ENCODE data around the gene ATL2.
"Not testable (repeated sequence)": the region's sequence is repeated elsewhere in the genome, so short reads cannot be mapped to it uniquely, and the experiment has no call there.

Gene ATL2

GRCh38 chr2:38327580-38327979 is 49.5 kb downstream of the ATL2 start:
- peaks cover 22% of the 10 kb centered on the region for H3K79me2 ChIP-seq (ENCODE audit: control insufficient read depth, insufficient read depth, low read length, unreplicated experiment)

GRCh38 chr2:38323623-38324022 is 53.5 kb downstream of the ATL2 start:
- no peaks in the 10 kb centered on the region for H3K27me3 ChIP-seq (ENCODE audit: insufficient read depth, low read length)
- H3K79me2 ChIP-seq (ENCODE audit: control insufficient read depth, insufficient read depth, low read length, unreplicated experiment): peaks cover 25% of the 10 kb centered on the region
- no peaks in the 10 kb centered on the region for H3K36me3 ChIP-seq (ENCODE audit: insufficient read depth, low read length)
- H3K4me3 ChIP-seq (ENCODE audit: low read depth, low read length): no peak overlapping the region
- peaks cover 10% of the 10 kb centered on the region for H3K4me1 ChIP-seq (ENCODE audit: control insufficient read depth, insufficient read depth, low read length, unreplicated experiment)
- no peak overlapping the region for H3K27ac ChIP-seq (ENCODE audit: low read depth, low read length)
- no peak overlapping the region for H2AFZ ChIP-seq (ENCODE audit: low read length, unreplicated experiment)

More at GRCh38 chr2:38327580-38327979, 49.5 kb downstream of the ATL2 start:
- Histone ChIP-seq H3K4me3 (ENCODE audit: low read depth, low read length) (no peak overlapping the region), H3K4me1 (ENCODE audit: control insufficient read depth, insufficient read depth, low read length, unreplicated experiment) (peaks cover 10% of the 10 kb centered on the region), H3K36me3 (ENCODE audit: insufficient read depth, low read length) (peaks cover 4% of the 10 kb centered on the region), H3K27me3 (ENCODE audit: insufficient read depth, low read length) (no peaks in the 10 kb centered on the region), H2AFZ (ENCODE audit: low read length, unreplicated experiment) (no peak overlapping the region), H3K27ac (ENCODE audit: low read depth, low read length) (no peak overlapping the region)

- Histone ChIP-seq H3K27me3 (ENCODE audit: insufficient read depth, low read length) (no peaks in the 10 kb centered on the region), H3K4me3 (ENCODE audit: low read depth, low read length) (no peak overlapping the region), H3K27ac (ENCODE audit: low read depth, low read length) (no peak overlapping the region), H3K79me2 (ENCODE audit: control insufficient read depth, insufficient read depth, low read length, unreplicated experiment) (peaks cover 20% of the 10 kb centered on the region), H3K4me1 (ENCODE audit: control insufficient read depth, insufficient read depth, low read length, unreplicated experiment) (peaks cover 10% of the 10 kb centered on the region), H3K36me3 (ENCODE audit: insufficient read depth, low read length) (no peaks in the 10 kb centered on the region), H2AFZ (ENCODE audit: low read length, unreplicated experiment) (no peak overlapping the region)
Measured at GRCh38 chr2:38322224-38322914, 54.7 kb downstream of the ATL2 start.

DNA sequence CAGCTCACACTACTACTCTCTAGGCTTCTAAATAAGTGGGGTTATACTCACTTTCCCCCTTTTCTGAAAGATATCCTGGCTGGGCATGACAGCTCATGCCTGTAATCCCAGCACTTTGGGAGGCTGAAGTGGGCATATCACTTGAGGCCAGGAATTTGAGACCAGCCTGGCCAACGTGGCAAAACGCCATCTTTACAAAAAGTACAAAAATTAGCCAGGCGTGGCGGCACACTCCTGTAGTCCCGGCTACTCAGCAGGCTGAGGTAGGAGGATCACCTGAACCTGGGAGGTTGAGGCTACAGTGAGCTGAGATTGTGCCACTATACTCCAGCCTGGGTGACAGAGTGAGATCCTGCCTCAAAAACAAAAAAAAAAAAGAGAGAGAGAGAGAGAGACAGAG is 57.8 kb downstream of the ATL2 start:
- not testable (repeated sequence) for H3K4me3 ChIP-seq (ENCODE audit: low read depth, low read length); H3K4me1 ChIP-seq (ENCODE audit: control insufficient read depth, insufficient read depth, low read length, unreplicated experiment); H3K27ac ChIP-seq (ENCODE audit: low read depth, low read length); H3K27me3 ChIP-seq (ENCODE audit: insufficient read depth, low read length); H3K36me3 ChIP-seq (ENCODE audit: insufficient read depth, low read length); H2AFZ ChIP-seq (ENCODE audit: low read length, unreplicated experiment); H3K79me2 ChIP-seq (ENCODE audit: control insufficient read depth, insufficient read depth, low read length, unreplicated experiment)

- Histone ChIP-seq H3K36me3 (ENCODE audit: insufficient read depth, low read length) (peaks cover 11% of the 10 kb centered on the region; the same call in 1 of the 2 replicates), H2AFZ (ENCODE audit: low read length, unreplicated experiment) (no peak overlapping the region), H3K27me3 (ENCODE audit: insufficient read depth, low read length) (no peaks in the 10 kb centered on the region), H3K4me3 (ENCODE audit: low read depth, low read length) (no peak overlapping the region), H3K4me1 (ENCODE audit: control insufficient read depth, insufficient read depth, low read length, unreplicated experiment) (peaks cover 5% of the 10 kb centered on the region), H3K79me2 (ENCODE audit: control insufficient read depth, insufficient read depth, low read length, unreplicated experiment) (peaks cover 3% of the 10 kb centered on the region), H3K27ac (ENCODE audit: low read depth, low read length) (no peak overlapping the region)
Measured at GRCh38 chr2:38317725-38318124, 59.3 kb downstream of the ATL2 start.

- no peaks in the 10 kb centered on the region for H3K27me3 ChIP-seq (ENCODE audit: insufficient read depth, low read length)
- H3K36me3 ChIP-seq (ENCODE audit: insufficient read depth, low read length): peaks cover 11% of the 10 kb centered on the region; the same call in 1 of the 2 replicates
- no peak overlapping the region for H3K4me3 ChIP-seq (ENCODE audit: low read depth, low read length)
- H3K4me1 ChIP-seq (ENCODE audit: control insufficient read depth, insufficient read depth, low read length, unreplicated experiment): peaks cover 5% of the 10 kb centered on the region
- no peak overlapping the region for H2AFZ ChIP-seq (ENCODE audit: low read length, unreplicated experiment)
- no peak overlapping the region for H3K27ac ChIP-seq (ENCODE audit: low read depth, low read length)
- H3K79me2 ChIP-seq (ENCODE audit: control insufficient read depth, insufficient read depth, low read length, unreplicated experiment): no peaks in the 10 kb centered on the region
Measured at GRCh38 chr2:38315707-38316333, 61.3 kb downstream of the ATL2 start.

- Histone ChIP-seq H2AFZ (ENCODE audit: low read length, unreplicated experiment) (no peak overlapping the region), H3K4me3 (ENCODE audit: low read depth, low read length) (no peak overlapping the region), H3K27me3 (ENCODE audit: insufficient read depth, low read length) (no peaks in the 10 kb centered on the region), H3K36me3 (ENCODE audit: insufficient read depth, low read length) (peaks cover 19% of the 10 kb centered on the region; the same call in 1 of the 2 replicates), H3K27ac (ENCODE audit: low read depth, low read length) (no peak overlapping the region), H3K4me1 (ENCODE audit: control insufficient read depth, insufficient read depth, low read length, unreplicated experiment) (no peaks in the 10 kb centered on the region), H3K79me2 (ENCODE audit: control insufficient read depth, insufficient read depth, low read length, unreplicated experiment) (no peaks in the 10 kb centered on the region)
Measured at GRCh38 chr2:38308821-38309220, 68.3 kb downstream of the ATL2 start.

DNA sequence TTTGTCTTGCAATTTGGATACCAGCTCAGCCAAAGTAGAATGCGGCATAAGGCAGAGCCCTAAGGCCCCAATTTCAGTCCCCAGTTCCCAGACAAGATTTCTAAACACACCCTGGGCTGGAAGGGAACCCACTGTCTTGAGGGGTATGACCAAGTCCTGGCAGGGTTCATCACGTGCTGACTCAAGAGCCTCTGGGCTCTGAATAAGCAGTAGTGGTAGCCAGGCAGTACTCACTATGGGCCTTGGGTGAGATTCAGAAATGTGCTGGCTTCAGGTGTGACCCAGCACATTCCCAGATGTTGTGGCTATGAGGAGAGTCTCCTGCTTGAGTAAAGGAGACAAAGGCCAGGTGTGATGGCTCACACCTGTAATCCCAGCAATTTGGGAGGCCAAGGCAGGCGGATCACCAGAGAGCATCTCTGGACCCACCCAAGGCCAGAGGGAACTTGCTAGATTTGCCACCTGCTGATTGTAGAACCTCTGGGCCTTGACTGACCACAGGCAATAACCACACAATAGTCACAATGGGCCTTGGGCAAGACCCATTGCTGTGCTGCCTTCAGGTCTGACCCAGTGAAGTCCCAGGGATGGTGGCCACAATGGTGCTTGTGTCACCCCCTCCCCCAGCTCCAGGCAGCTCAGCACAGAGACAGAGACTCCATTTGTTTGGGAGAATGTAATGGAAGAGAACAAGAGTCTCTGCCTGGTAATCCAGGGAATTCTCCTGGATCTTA is 74.9 kb downstream of the ATL2 start:
- H2AFZ ChIP-seq (ENCODE audit: low read length, unreplicated experiment): no peak overlapping the region
- H3K36me3 ChIP-seq (ENCODE audit: insufficient read depth, low read length): peaks cover 10% of the 10 kb centered on the region
- H3K4me3 ChIP-seq (ENCODE audit: low read depth, low read length): no peak overlapping the region
- no peaks in the 10 kb centered on the region for H3K27me3 ChIP-seq (ENCODE audit: insufficient read depth, low read length)
- no peaks in the 10 kb centered on the region for H3K79me2 ChIP-seq (ENCODE audit: control insufficient read depth, insufficient read depth, low read length, unreplicated experiment)
- no peak overlapping the region for H3K27ac ChIP-seq (ENCODE audit: low read depth, low read length)
- H3K4me1 ChIP-seq (ENCODE audit: control insufficient read depth, insufficient read depth, low read length, unreplicated experiment): no peaks in the 10 kb centered on the region

- Histone ChIP-seq H3K4me1 (ENCODE audit: control insufficient read depth, insufficient read depth, low read length, unreplicated experiment) (no peaks in the 10 kb centered on the region), H3K27ac (ENCODE audit: low read depth, low read length) (no peak overlapping the region), H2AFZ (ENCODE audit: low read length, unreplicated experiment) (no peak overlapping the region), H3K36me3 (ENCODE audit: insufficient read depth, low read length) (peaks cover 10% of the 10 kb centered on the region), H3K4me3 (ENCODE audit: low read depth, low read length) (no peak overlapping the region), H3K79me2 (ENCODE audit: control insufficient read depth, insufficient read depth, low read length, unreplicated experiment) (no peaks in the 10 kb centered on the region), H3K27me3 (ENCODE audit: insufficient read depth, low read length) (no peaks in the 10 kb centered on the region)
Measured at GRCh38 chr2:38301340-38301968, 75.6 kb downstream of the ATL2 start.

GRCh38 chr2:38298539-38298938 is 78.5 kb downstream of the ATL2 start:
- no peak overlapping the region for H3K27ac ChIP-seq (ENCODE audit: low read depth, low read length)
- H3K79me2 ChIP-seq (ENCODE audit: control insufficient read depth, insufficient read depth, low read length, unreplicated experiment): no peaks in the 10 kb centered on the region
- H3K4me3 ChIP-seq (ENCODE audit: low read depth, low read length): no peak overlapping the region
- H3K4me1 ChIP-seq (ENCODE audit: control insufficient read depth, insufficient read depth, low read length, unreplicated experiment): no peaks in the 10 kb centered on the region
- H3K36me3 ChIP-seq (ENCODE audit: insufficient read depth, low read length): peaks cover 14% of the 10 kb centered on the region
- H3K27me3 ChIP-seq (ENCODE audit: insufficient read depth, low read length): no peaks in the 10 kb centered on the region
- no peak overlapping the region for H2AFZ ChIP-seq (ENCODE audit: low read length, unreplicated experiment)
